ENCODE results near the gene RREB1.

- no peak for TF ChIP-seq CTCF (IDR thresholded peaks at IDR 0.05)
- no peak for TF ChIP-seq EP300 (IDR thresholded peaks at IDR 0.05)
- TF ChIP-seq POLR2A (IDR thresholded peaks at IDR 0.05; ENCODE audit: low read depth), result no peak
- no peak for TF ChIP-seq POLR2AphosphoS5 (IDR thresholded peaks at IDR 0.05)
Observed at GRCh38 chr6:7197747-7198146, 90.0 kb downstream of the RREB1 start.
